GM19025 (cell line): ENCODE measurements around the gene ENDOU.
A peak's percentile ranks its signal among the peaks of the same experiment; 100 is the strongest.

ENCODE experiments used
- ATAC-seq: cut with Tn5 transposase; IDR thresholded peaks from one replicate; pipeline ENCODE4 v1.9.1; 2021; ENCODE audit warnings: mild to moderate bottlenecking, low read depth, moderate library complexity; ENCODE audit not compliant: unreplicated experiment

The ENDOU gene

DNA sequence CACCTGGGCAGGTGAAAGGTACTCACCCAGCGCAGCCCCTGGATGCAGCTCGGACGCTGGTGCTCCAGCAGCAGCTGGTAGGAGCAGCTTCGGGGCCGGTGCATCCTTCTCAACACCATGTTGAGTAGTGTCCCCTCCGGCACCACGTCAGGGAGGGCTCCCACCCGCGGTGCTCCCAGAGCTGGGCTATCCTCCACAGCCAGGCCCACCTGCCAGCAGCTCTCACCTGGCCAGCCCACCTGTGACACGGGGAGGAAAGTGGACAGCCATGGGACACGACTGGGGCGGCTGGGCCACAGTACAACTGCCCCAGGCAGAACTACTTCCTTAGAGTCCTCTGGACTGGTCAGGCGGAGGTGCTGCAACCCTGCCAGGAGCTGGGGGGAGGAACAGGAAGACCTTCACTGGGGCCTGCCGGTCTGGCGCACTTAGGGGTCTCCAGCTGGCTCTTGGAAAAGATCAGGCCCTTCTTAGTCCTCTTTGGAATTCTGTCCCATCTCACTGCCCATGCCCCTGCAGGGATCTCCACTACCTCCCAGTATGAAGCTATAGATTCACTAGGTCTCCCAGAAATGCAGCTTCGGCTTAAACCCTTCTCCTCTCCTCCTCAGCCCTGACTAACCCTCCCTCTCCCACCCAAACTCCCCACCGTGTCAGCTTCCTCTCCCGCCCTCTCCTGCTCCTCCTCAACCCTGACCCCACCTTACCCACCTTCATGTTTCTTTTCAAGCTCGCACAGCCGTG is 32.7 kb upstream of the ENDOU start:
- ATAC-seq = no peak

DNA sequence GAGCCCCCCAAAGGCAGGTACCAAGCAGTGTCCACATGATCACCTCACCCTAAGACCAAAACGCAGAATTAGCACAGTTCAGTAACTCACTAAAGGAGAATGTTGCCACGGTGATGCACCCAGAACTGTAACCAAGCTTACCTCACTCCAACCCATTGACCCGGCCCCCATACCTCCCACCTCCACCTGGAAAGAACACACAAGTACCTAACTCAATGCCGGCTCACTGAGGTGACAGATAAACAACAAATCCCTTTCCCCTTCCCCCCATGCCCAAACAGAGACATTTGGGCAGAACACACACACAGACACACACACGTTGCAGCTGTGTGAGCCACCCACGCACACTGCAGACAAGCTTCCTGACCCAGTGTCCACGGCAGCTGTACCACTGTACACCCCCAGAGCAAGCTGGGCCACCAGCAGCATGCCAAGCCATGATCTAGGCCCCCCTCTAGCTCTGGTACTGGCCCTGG is 32.1 kb upstream of the ENDOU start:
- no peak for ATAC-seq

DNA sequence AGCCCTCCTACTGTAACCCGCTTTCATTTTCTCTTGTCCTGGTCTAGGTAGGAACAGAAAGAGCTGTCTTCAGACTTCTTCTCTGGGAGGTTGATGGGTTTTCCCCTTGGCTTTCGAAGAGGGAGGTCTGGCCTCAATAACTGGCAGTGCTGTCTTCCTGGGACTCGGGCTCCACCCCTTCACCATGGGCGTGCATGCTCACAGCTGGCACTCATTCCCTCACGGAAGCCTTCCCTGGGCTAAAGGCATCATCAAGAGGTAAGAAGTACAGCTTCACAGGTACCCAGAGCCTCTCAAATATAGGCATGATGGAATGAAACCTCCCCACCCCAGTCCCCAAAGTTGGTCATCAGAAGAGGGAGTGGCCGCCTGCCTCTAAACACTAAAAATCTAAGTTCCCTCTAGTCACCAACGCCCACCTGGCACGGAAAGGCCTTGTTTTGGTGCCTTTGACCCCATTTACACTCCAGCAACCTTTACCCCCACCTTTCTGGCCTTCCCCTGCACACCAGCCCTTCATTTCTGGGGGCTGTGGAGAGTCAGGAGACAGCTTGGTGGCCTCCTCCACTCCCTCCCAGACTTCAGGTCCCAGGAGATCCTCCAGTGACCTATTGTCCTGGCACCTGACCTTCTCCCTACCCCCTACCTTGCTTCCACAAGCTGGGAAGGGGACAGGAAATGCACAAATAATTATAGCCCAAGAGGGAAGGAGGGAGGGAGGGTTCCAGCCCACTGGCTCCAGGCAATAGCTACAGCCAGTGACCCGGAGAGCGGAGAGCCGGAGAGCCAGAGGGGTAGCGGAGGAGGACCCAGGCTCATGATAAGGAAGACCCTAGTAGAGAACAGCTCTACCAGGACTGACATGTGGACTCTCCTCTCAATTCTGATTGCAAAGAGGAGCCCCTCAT is 30.6 kb upstream of the ENDOU start:
- ATAC-seq = peak; percentile 71

DNA sequence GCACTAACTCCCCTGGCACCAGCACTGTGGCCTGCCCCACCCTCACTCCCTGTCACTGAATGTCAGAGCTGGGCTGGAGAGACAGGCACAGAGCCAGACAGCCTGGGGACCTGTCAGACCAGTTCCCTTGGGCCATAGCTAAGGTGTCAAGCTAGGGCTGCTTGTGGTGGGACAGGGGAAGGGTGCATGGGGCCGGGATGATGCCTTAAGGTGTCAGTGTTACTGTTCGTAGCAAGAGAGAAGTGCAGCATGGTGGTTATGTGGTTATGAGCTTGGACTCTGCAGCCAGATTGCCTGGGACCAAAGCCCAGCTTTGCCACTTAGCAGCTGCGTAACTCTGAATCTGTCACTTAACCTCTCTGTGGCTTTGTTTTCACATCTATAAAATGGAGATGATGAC is 29.6 kb upstream of the ENDOU start:
- peak; percentile 11 for ATAC-seq

DNA sequence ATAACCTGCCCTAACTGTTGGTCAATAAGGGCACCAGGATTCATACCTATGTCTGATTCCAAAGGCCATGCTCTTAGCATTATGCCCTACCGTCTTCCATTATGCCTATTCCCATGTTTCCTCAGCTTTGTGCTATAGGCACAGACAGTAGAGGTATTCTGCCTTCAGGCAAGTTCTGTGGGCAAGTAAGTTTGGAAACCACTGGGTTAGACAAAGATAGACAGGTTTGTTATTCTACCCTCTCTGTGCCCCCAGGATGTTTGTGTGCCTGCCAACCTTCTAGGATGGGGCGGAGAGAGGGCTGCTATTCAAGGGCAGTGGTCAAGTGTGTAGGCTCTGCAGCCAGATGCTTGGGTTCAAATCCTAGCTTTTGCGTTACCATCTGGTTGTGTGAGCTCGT is 28.8 kb upstream of the ENDOU start:
- no peak for ATAC-seq

DNA sequence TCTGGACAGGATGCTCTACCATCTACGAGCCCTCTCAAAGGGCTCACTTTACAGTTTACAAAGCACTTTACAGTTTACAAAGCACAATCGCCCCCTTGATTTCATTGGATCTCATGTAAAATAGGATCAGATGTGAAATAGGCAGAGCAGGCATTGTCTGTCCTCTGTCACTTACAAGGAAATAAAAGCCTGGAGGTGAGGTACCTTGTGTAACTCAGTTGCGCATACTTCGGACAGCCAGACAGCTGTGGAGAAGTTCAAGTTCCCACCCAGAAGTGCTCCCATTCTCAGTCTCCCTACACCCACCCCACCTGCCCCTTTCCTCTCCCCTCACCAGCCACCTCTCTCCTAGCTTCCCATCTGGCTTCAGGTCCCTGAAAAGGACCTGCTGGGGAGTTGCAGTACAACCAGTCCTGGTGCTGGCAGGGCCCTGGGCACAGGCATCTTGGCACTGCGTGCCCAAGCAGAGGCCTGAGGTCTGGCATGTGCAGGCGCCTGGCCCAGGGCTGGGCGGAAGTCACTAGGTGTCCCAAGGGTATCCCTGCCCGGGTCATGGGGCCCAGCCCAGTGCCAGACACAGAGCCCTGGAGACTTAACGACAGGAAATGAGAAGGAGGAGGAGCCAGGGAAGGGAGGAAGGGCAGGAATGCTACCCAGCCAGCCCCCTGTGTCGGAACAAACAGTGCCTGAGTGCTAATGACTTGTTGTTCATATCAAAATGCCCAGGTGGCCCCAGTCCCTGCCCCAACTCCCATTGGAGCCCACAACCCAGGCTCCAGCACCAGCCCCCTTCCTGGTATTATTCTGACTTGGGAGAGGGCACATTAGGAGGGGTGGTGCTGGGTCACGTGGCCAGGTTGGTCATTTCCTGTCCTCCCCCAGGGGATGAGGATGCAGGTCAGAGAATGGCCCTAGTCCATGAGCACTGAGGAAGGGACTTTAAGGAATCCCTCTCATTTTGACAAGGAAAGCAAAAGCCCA is 28.0 kb upstream of the ENDOU start:
- ATAC-seq = no peak

DNA sequence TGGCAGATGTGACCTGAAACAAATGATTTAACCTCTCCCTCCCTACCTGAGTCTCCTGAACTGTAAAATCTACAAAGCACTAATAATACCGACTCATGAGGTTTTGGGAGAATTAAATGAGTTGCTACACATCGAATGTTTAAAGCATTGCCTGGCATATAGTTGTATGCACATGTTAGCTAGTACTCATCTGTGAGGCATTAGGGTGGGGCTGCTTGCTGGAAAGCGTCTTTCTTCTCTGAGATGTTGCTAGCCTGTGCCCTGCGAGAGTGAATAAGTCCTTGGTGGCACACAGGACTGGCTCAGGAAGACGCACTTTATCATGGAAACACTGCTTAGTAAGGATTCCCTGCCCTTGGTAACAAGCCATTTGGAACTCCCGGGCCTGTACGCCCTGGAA is 27.3 kb upstream of the ENDOU start:
- no peak for ATAC-seq

DNA sequence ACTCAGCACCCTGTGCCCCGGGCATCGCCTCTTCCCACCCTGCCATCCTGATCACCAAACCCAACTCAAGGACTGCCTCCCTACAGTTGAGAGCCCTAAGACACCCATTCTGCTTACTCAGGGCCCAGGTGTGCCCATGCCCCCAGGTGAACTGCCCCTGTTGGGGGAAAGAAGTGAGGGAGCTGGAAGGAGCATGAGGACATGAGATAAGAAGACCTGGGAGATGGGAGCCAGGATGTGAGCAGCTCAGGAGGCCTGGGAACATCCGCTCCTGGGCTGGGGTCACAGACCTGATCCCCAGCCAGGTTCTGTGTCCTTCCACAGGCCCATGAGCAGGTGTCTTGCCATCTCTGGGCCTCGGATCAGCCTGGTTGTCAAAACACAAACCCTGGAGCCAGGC is 26.8 kb upstream of the ENDOU start:
- no peak for ATAC-seq

DNA sequence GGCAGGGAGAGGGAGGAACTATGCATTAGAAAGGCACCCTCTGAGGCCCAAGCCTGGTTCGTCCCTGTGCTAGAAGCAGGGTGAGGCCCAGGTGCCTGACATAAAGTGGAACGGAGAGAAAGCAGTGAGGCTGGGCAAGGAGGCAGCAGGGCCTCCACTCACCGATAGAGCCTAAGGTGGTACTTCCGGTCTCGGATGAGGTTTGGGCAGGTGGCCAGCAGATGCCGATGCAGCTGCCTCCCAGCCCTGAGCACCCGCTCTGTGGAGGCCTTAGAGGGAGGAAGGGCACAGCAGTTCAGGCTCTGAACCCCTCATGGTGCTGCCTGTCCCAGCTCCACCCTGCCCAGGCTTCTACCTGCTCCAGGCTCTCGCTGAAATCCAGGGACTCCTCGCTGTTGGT is 26.3 kb upstream of the ENDOU start:
- no peak for ATAC-seq

DNA sequence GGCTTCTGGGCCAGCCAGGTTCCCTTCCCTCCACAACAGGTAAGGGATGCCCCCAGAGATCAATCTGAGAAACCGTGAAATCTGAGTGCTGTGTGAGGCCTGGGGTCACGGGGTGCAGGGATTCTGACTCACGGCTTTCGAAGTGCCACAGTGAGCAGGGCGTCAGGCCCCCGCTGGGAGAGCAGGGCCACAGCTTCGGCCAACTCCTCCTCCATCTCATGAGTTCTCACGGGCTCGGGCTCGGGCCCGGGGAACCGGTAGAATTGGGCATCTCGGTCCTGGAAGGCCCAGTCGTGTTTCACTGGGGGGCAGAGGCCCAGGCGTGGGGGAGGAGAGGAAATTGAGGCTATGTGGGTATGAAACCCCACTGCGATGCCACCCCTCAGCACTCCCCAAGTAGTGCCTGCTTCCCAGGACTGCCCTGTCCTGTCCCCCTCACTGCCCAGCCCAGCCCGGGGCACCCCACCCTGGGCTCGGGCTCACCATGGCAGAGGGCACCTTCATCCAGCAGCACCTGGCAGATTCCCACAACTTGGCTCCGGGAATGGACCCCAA is 25.7 kb upstream of the ENDOU start:
- ATAC-seq = no peak

DNA sequence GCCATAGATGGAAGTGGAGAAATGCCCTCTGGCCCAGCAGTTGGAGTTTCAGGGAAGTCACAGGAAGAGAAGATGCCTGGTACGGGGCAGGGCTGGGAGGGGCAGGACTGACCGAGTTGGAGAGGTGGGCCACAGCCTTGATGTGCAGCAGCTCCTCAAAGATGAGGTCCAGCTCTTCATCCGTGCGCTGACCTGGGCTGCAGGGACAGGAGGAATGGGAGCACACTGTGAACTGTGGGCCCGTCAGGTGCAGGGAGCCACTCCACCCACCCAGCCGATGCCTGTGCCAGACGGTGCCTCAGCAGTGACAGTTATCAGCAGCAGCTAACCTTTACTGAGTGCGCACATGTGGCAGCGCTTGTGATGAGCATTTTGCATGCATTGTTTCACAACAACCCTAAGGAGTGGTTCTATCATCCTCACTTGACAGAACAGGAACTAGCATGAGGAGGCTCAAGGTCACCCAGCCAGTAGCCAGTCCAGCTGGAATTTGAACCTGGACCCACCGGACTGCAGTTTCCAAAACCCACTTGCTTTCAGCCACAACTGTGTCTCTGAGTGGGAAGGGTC is 25.0 kb upstream of the ENDOU start:
- no peak for ATAC-seq

DNA sequence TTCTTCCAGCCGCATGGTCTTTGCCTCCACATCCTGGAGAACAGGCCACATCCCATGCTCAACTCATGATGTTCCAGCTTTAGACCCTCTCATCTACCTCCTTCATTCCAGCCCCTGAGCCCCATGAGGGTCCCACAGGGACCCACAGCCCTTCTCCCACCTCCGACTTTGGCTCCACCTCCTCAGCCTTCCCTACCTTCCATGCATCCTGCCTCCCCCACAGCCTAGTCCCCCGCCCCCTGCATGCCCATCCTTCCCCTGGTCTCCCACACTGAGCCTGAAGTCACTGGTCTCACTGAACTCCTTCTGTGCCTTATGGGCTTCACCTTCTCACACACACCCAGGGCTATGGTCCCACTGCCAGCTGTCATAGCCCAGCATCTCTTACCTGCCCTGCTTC is 23.6 kb upstream of the ENDOU start:
- no peak for ATAC-seq

DNA sequence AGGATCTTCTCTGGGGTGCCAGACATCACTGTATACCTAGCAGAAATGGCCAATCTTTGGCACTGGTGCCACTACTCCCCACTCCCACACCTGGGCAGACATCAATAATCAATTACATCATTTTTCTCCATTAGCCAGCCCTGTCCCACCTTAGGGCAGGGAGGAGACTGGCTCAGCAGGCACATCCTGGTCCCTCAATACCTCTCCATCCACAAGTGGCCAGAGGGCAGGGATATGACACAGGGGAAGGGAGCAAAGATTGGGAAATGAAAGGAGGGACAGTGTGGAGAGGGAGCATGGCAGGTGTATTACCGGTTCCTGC is 23.2 kb upstream of the ENDOU start:
- ATAC-seq = no peak

DNA sequence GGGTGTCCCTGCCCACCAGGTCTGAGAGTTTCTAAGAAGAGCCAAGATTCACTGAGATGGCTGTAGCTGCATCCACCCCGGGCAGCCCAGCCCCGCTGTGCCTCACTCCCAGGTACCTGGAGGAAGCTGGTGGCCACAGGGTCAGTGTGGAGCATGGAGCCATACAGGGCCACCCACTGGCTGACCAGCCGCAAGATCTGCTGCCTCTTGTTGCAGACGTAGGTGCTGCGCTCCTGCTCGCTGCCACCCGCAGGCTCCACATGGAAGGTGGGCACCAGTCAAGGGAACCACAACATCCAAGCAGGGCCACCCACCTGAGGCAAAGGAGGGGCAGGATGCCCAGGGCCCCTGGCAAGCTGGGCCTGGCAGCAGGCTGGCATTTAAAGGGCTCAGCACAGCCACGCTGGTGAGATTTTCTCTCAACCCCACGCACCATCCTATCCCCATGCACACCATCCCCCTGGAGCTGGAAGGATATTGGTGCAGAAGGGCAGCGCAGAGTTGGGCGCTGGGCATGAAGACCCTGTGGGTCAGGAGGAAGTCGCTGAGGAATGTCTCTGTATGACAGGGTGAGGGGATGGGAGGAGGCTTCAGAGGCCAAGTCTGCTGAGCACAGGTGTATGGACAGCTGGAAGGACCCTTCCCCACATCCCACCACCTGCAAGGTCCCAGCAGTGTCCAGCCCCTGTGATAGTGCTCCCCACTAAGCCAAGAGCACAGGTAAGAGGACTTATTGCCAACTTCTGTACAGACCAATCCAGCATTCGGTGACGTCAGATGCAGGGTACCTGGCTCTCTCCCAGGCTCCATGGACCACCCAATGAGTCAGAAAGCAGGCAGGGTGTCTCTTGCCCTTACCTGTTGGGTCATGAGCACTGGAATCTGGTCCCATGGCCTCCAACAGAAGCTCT is 22.6 kb upstream of the ENDOU start:
- ATAC-seq = no peak

DNA sequence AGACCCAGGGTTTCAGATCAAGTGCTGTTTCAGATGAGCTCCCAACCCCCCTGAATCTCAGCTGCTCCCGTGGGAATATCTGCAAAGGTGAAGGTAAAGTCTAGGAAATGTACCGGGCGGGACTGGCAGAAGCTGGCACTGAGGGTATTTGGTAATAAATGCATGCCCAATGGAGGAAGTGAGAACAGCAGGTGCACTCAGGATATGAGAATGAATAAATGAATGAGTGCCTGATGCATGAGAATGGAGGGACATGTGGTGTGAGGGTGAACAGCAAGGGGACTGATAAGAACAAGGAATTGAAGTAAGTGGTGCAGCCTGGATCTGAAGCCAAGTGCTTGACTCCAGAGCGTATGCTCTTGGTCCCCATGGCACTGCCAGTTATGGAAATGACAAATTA is 21.8 kb upstream of the ENDOU start:
- no peak for ATAC-seq

DNA sequence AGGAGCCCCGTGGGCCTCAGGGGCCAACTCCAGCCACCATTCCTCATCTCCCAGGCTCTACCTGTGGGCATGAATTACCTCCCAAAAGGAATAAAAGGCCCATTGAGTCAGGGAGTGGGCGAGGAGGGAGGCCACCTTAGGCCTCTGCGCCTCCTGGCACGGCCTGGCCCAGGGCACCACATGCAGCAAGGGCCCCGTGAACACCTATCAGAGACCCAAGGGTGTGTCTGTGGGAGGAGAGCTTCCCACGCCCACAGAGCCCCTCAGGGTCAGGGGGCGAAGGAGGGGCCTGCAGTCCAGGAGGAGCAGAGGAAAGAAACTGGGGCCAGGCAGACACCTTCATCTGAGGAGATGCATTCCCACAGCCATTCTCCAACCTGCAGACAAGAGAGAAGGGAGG is 21.2 kb upstream of the ENDOU start:
- ATAC-seq = no peak

DNA sequence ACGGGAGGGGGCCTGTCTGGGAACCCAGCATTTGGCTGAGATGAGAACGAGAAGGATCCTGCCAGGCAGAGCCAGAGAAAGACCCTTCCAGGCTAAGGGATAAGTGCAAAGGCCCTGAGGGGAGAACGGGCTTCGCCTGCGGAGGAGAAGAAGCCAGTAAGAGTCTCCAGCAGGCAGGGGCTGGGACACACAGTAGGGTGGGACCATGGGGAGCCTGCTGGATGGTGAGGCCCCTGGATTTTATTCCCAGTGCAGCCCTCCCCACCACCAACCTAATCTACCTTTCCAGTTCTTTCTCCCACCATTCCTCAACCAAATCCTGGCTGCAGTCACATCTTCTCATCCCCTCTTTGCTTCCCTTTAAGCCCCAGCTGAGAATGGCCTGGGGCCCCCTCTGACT is 20.8 kb upstream of the ENDOU start:
- ATAC-seq = no peak

DNA sequence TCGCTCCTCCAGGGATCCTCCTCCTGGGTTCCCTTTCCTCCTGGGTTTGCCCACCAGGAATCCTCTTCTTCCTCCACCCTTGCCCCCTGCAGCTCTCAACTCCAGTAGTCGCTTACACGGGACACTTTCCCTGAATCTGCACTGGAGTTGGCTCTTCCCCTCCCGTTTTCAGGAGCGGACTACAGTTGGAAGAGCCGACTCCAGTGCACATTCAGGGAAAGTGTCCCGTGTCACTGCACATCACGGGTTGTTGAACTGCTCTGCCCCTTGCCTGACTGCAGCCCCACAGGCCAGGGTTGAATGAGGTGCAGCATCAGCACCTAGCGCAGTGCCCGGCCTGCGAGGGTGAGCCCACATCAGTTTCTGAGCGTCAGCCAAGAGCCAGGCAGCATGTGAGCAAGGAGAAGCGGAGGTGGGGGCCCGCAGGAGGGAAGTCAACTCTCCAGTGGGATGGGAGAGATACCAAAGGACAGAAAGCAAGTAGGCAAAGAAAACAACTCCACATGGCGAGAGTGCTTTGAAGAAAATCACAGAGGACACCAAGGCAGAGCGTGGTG is 20.3 kb upstream of the ENDOU start:
- ATAC-seq = no peak
